NCI-H82 treated with DMSO at 0.1 percent for 48 hours (cell line): Measurements from ENCODE around the gene TUFM.
A peak's percentile ranks its signal among the peaks of the same experiment; 100 is the strongest.
"Not testable (repeated sequence)": the region's sequence is repeated elsewhere in the genome, so short reads cannot be mapped to it uniquely, and the experiment has no call there.

Experiments used
- DNase-seq: peaks from one replicate; lab custom pipeline; 2025; ENCODE audit not compliant: unreplicated experiment; lab: John Stamatoyannopoulos, UW

TUFM gene

DNA sequence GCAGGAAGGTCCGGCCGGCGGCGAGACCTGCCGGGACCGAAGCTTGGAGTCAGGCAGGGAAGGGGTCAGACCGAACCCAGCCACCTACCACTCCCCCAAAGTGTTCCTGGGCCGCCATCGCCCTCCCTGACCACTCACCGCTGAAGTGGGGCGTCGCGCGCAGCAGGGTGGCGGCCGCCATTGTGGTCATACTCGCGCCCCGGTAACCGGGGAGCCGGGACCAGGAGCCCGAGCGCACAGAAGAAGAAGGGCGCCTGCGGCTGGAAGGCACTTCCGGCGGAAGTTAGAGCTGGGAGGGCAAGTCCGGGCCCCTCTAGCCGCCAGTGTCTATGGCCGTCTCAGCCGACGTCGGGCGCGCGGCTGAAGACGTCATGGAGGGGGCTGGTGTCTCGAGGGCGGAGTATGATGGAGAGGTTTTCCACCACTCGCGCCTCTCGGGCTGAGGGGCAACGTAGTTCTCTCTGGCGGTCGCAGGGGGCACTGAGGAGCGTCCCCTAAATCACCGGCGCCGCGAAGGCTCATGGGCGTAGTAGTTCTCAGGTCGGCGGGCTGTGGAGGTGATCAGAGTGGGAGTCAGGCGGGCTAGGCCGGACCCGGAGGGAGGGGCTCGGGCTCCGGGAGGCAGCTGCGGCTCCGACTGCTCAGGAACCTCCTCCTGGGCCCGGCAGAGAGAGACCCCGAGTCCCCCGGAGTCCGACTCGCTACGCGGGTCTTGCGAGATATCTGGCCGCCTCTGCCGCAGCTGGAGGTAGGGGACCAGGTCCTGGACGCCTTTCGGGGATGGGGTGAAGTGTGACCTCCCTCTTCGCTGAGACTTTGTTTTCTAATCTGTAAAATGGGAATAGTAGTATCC is at the start of gene TUFM:
Gene TUFM, minus strand, starts transcription at position 269 of the 853 bp plus-strand sequence. Its CDS starts 79 bp downstream, at position 190.
- peak; percentile 95 for DNase-seq

DNA sequence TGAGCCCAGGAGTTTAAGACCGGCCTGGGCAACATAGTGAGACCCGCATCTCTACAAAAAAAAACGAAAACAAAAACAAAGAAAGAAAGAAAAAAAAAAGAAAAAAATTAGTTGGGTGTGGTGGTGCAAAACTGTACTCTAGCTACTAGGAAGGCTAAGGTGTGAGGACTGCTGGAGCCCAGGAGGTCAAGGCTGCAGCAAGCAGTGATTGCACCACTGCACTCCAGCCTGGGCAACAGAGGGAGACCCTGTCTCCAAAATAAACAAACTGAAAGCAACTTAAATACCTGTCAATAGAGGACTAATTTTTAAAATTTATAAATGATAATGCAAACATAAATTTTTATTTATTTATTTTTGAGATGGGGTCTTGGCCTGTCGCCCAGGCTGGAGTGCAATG is 49.5 kb upstream of the TUFM start:
- DNase-seq, result no peak

DNA sequence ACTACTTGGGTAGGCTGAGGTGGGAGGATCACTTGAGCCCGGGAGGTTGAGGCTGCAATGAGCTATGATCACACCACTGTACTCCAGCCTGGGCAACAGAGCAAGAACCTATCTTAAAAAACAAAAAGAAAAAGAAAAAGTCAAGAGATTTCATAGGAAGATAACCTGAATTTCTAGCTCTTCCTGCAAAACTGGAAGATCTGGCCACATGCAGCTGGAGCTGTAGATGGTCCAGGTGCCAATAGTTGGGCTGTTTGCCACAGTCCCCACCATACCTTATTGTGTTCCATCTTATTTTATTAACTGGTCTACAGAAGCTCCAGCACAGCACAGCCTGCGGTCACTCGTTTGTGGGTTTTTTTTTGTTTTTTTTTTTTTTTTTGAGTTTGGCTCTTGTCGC is 47.1 kb upstream of the TUFM start:
- DNase-seq, result no peak

DNA sequence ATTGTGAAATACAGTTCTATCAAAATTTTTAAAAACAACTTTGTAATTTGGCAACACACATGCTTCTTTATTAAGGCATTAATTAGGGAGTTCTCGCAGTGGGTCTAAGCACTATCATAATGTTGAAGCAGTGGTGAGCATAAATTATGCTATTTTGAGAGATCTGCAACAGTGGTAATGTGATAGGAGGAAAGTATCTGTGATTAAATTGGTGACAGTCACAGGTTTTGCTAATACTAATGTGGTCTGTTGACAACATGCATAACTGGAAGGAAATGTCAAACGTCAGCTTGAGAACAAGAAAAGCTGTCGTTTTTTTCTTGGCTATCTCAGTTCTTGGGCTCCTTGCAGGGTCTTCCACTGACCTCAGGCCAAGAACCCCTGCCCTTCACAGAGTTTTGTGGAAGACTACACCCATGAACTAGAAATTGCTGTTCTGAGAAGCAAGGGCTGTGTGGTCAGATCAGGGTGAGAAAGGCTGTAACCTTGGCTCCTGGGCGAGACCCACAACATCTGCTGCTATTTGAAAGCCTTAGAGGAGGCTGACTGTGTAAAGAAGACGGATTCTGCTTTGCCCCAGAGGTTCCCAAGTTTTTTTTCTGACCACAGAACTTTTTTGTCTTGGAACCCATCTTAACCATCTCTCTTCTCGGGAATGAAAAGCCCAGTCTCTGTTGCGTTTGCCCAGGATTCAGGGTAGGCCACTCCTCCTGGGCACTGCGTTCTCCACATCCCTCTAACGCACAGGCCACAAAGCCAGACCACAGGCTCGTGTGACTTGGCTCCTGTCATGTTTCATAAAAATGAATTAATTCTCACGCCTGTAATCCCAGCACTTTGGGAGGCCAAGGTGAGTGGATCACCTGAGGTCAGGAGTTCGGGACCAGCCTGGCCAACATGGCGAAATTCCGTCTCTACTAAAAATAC is 46.1 kb upstream of the TUFM start:
- no peak for DNase-seq

DNA sequence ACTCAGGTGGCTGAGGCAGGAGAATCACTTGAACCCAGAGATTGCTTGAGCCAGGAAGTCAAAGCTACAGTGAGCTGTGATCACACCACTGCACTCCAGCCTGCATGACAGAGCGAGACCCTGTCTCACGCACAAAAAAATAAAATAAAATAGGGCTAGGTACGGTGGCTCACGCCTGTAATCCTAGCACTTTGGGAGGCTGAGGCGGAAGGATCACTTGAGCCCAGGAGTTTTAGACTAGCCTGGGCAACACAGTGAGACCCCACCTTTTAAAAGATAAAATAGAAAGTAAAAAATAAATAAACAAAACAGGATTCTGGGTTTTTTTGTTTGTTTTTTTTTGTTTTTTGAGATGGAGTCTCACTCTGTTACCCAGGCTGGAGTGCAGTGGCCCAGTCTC is 44.2 kb upstream of the TUFM start:
- not testable (repeated sequence) for DNase-seq

DNA sequence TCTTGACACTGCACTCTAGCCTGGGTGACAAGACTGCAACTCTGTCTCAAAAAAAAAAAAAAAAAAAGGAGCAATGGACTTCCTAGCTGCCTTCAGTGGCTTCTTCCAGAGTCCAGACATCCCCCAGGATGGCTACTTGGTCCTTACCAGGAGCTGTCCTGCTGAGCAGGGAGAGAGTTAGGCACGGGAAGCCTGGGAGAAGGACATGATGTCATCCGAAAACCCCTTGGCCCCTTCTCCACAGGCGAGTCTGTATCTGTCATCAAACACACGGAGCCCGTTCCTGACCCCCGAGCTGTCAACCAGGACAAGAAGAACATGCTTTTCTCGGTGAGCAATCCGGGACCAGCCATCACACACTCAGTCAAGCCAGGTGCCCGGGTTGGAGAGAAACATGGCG is 40.8 kb upstream of the TUFM start:
- DNase-seq, result no peak

DNA sequence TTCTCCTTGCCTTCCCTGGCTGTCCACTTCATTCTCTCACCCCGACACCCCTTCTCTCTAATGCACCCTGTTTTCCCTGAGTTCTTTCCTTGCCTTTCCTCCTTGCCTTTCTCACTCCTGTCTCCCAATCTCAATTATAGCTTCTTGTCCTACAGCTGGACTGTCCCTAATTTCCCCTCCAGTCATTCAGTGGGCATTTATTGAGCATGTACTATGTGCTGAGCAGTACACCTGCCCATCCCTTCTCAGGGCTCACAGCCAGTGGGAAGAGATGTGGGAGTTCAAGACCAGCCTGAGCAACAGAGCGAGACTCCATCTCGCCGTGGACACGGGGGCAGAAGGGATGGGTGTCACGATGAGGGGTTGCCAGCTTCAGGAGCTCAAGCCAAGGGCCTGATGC is 37.9 kb upstream of the TUFM start:
- DNase-seq, result no peak

DNA sequence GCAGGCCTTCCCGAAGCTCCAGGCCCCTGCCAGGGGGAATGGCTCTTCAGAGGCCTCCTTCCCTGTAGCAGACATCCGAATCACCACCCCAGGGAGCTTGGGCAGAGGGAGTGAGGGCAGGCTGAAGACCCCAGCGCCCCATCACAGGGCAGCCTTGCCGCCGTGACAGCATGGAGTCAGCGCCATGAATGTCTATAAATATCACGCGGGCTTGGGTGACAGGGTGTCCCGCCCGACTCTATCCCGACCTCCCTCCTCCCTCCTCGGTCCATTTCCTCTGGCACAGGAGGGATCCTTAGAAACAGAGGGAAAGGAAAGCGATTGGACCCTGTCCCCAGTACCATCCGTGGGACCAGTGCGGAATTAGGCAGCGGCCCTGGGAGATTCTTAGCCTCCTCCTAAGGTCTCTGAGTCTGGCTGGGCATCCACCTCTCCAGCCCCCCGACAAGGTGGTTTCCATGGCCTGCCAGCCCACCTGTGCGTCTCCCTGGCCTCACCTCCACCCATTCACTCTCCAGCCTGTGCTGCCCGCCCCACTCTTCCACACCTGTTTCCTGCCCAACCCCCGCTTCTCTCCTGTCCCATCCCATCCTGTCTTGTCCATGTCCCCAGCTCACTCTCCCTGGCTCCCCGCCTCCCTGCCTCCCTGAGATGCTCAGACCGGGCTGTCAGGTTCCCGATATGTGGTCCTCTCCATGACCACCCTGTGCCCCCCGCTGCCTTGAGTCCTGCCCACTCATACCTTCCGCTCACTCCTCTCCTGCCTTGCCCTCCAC is 37.3 kb upstream of the TUFM start:
- no peak for DNase-seq

DNA sequence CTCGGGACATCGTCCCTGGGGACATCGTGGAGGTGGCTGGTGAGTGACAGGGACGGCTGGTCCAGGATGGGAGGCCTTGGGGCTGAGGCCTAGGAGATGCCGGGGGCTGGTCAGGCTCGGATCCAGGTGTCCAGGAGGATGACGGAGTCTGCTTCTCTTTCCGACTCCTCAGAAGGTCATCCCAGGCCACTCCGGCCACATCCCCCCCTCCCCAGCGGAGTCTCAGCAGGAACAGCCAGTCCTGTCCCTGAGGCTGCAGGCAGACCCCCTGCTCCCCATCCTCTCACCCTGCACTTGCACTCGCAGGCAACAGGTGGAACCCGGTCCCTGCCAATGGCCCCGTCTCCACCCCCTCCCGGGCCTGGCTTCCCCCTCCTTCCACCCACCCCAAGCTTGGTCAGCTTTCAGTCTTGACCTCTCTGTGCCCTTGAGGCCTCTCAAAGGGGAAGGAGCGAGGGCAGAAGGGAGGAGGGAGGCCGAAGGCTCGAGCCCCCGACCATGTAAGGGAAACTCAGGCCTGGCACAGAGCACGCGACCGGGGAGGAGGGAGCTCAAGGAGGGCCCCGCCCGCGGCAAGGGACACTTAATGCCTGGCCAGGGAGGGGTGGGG is 36.5 kb upstream of the TUFM start:
- DNase-seq, result no peak

DNA sequence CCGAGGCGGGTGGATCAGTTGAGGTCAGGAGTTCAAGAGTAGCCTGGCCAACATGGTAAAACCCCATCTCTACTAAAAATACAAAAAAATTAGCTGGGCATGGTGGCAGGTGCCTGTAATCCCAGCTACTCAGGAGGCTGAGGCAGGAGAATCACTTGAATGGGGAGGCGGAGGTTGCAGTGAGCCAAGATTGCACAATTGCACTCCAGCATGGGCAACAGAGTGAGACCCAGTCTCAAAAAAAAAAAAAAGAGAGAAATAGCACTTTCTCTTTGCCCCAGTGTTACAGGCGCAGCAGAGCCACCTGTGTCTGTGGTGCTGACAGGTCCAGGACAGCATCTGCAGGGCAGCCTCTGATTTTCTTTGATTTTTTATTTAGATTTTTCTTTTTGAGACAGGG is 35.4 kb upstream of the TUFM start:
- not testable (repeated sequence) for DNase-seq

DNA sequence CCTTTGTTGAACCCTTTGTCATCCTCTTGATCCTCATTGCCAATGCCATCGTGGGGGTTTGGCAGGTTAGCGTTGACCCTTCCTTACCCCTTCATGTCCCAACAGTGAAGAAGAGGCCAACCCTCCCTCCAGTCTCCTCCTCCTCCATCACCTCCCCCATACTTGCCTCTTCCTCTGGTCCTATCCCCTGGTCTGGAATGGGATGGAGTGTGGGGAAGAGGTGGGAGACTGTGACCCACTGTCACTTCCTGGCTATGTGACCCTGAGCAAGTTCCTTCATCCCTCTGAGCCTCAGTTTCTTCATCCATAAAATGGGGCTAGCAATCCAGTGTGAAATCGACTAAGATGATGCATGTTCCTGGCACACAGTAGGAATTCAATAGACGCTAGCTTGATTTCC is 34.8 kb upstream of the TUFM start:
- DNase-seq, result no peak

DNA sequence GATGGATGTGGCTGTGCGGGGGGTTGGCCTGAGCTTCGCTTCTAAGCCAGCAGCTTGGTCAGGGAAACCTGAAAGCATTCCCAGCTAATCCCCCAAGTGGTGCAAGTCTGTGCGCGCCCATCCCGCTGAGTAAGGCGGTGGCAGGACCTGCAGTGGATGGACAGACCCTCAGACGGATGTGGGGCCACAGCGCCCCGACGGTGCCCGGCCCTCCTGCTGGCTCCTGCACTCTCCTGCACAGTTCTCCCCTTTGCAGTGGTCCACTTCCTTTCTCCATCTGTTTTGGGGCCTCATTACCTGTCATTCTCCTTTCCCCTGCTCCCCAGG is 34.4 kb upstream of the TUFM start:
- DNase-seq, result no peak

DNA sequence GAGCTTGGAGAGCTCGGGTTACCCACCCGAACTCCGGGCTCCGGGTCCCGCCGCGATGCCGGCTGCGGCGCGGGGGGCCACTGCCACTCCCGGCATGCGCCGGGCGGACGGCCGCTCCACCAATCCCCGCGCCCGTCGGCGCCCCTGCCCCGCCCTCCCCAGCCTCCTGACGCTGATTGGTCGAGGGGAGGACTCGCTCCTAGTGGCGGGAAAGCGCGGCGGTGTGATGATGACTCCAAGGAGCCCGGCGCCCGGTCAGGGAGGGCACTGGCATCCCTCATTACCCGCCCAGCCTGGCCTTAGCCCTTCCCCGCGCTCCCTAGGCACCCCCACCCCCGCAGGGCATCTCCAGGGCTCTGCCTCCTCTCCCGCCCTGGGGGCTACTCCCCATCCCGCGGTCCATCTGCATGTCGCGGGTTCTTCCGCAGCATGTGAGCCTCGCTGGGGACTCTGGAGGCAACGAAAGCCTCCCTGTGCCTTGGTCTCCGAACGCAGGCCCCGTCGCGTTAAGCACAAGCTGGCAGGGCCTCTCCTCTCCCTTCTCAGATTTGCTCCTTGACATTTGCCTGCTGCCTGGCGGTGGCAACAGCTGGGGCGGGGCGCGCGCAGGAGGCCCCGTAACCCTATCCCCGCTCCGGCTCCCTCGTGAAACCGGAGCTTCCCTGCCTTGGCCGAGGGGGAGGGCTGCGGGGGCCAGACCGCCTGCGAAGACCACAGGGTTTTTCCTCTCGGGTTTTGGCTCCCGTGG is 33.9 kb upstream of the TUFM start:
- peak; percentile 66 for DNase-seq

DNA sequence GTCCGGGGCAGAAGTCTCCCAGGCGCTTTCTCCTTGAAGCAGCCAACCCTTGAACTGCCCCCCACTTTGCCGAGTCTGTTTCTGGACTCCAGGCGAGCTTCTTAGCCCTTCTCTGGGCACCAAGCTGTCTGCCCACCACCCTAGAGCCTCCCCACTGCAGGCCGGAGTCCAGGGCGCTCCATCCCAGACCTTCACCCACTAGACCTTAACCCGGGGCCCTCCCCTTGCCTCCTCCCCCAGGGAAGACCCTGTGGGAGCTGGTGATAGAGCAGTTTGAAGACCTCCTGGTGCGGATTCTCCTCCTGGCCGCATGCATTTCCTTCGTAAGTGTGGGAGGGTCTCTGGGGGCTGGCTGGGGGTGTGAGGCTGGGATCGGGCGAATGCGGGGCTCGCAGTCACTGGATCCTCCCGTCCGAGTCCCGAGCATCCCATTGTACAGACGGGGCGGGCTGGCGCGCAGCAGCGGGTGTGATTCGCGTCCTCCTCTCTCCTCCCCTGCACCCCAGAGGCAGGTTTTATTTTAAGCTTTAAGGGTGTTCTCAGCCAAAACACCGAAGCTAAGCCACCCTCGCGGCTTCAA is 33.2 kb upstream of the TUFM start:
- no peak for DNase-seq

DNA sequence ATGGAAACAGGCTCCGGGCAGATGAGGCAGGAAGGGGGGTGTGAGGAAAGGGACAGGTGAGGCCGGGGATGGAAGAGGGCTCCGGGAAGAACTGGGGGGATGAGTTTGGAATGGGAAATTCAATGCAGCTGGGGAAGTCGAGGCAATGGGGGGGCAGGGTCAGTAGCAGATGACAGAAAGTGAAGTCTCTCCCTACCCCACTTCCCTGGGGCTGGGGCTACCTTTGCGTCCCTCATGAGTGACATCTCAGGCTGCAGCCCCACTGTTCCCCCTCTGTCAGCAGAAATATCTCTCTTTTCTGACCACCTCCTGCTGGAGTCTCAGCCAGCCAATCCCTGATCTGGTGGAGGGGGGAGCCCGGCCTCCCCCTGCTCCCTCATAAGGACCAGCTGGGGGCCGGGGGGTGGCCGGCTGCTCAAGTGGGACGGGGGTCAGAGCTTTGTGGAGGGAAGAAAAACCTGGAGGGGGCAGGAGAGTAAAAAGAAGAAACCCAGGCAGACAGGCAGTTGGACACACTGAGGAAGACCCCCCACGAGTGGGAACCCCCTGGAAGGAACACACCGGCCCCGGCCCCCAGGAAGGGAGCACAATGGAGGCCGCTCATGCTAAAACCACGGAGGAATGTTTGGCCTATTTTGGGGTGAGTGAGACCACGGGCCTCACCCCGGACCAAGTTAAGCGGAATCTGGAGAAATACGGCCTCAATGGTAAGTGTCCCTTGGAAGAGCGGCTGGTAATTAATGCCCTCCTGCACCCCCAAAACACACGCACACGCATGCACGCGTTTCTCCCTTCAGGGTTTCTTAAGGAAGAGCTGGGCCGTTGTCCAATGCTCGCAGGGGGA is 32.2 kb upstream of the TUFM start, which contains the start of gene ATP2A1:
Gene ATP2A1, plus strand, starts transcription at position 406 of the 844 bp plus-strand sequence. Its CDS starts 184 bp downstream, at position 590.
- DNase-seq, result no peak

DNA sequence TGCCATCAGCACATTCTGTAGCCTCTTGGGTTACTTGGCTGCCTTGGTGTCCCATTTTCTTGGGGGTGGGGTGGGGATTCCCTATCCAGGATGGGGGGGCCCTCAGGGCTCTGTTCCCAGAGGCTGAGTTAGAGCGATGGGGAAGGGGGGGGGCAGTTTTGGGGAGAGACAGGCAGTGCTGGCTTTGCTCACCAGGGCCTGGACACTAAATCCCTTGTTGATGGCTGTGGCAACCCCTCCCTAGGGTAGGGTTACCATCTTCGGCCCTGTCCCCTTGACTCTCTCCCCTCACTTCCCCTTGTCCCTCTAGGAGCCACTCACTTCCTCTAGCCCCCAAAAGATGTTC is 31.5 kb upstream of the TUFM start:
- no peak for DNase-seq

DNA sequence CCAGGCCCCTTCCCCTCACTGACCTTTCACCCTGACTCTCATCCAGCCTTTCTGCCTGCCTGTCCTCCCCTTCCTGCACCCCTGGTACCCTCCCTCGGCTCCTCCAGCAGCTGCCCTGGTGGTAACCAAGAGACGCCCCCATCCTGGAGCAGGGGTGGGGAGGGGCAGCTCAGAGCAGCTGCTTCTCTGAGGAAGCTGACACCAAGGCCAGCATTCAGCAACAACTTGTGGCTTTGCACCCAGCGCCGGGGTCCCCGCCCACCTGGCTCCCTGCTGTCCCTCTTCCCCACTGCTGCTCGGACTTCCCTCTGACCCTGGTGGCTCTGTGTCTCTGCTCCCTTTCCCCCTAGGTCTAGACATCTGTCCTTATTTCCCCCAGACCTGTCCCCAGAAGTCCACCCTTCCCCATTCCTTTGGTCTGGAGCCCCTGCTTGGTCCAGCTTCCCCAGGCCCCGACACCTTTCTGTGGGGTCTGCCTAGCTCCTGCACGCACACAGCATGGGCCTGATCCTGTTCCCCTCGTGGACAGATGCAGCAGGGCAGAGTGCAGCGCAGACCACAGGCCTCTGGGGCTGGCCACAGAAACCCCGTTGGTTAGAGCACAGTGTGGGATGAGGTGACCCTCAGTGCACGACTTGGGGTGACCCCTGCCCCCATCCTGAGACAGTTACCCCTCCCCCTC is 31.0 kb upstream of the TUFM start:
- no peak for DNase-seq

DNA sequence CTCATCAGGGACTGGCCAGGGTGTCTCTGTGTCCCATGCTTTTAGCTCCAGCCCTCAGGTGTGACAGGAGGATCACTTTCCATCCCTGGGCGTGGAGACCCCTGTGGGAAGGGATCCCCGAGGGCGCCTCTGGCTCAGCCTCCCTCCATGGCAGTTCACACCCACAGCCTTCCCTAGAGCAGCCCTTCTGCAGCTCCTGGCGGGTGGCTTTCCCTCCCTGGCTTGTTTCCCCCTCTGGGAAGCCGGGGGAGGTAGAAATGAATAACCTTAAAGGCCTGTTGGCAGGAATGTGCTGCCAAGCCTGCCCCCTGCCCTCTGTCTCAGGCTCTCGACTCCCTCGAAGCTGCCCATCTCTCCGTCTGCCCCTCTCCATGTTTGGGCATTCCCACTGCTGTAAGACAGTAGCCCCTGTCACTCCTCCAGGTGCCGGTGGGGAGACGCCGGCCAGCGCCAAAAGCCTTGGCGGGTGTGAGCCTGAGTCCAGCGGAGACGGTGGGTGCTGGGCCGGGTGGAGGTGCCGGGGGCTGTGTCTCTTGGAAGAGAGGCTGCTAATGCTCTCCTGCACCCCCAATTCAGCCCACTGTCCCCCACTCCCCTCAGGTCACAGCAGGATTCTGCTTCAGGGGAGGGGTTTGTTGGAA is 30.0 kb upstream of the TUFM start:
- no peak for DNase-seq
